GM13976 (cell line): Measurements from ENCODE around the gene ADAM12.

Experiments
- DNase-seq: peaks from one replicate; pipeline ENCODE4 v3.0.0; 2012; ENCODE audit warnings: low spot score
- CTCF ChIP-seq: IDR thresholded peaks from 2 replicates; pipeline ENCODE4 v1.5.1; 2012; ENCODE audit warnings: borderline replicate concordance, mild to moderate bottlenecking; ENCODE audit not compliant: insufficient read depth; ENCODE audit errors: extremely low read depth, missing control alignments, control extremely low read depth
- in situ Hi-C: fragments of 300-500 bp; cut with MboI; formaldehyde crosslinking; loops from one replicate; pipeline ENCODE4 v1.12.0; 2022; ENCODE audit warnings: low sequenced_read_pairs, mixed read lengths, inconsistent platforms; ENCODE audit not compliant: unreplicated experiment

Gene ADAM12

DNA sequence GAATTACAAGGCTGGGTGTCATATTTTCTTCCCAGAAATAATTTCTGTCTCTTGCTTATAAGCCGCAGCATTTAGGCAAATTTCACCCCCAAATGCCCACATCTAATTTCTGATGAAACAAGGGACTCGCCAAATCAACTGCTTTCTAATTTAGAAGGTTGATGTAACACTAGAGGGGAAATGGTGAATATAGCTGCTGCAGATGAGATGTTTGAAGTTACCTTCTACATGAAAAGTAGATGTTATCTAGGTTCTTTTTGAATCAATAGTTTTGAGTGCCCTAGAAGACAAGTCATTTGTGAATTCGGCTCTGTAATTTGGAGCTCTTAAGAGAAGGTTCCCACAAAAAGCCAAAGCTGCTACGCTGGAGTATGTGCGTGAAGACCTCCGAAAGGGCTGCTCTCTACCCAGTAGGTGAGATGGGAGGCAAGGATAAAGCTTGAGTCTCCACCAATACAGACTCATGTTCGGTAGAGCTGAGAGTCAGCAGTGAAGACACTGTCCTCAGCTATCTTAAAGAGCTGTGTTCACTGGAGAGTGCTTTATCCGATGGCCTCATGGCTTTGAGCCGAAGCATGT, 392.5 kb downstream of the ADAM12 start:
- TF ChIP-seq CTCF = no peak
- DNase-seq = no peak
- in situ Hi-C loops = loop anchor here (25.0 kb wide), 1 partner anchor 516 kb away; no protein-coding TSS in a partner anchor

GRCh38 chr10:125994601-125995000, 393.7 kb downstream of the ADAM12 start:
- in situ Hi-C loops = loop anchor here (25.0 kb wide), 1 partner anchor 518 kb away; no protein-coding TSS in a partner anchor
- DNase-seq = no peak
- TF ChIP-seq CTCF = no peak

DNA sequence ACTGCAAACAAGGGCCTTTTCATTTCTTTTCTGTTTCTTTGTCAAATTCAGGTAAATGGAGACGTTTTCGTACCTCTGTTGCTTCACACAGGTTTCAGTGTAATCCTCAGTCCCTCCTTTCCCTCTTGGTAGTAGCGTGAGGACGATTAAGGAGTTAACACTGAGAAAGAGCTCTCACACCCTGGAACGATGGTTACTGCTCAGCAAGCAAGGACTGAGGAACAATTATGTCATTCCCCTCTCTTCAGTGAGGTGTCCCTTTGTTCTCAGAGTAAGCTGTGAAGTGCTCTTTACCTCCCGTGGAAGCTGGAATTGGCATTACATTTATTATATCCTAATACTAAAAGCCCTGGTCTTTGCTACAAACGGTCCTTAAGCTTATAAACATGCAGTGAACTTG, 396.0 kb downstream of the ADAM12 start:
- in situ Hi-C loops = loop anchor here (25.0 kb wide), 1 partner anchor 520 kb away; no protein-coding TSS in a partner anchor
- TF ChIP-seq CTCF = no peak
- DNase-seq = no peak

GRCh38 chr10:125991392-125991791, 396.9 kb downstream of the ADAM12 start:
- no peak for DNase-seq
- in situ Hi-C loops = loop anchor here (25.0 kb wide), 1 partner anchor 521 kb away; no protein-coding TSS in a partner anchor
- TF ChIP-seq CTCF = no peak

- no peak for DNase-seq
- in situ Hi-C loops = loop anchor here (25.0 kb wide), 1 partner anchor 521 kb away; no protein-coding TSS in a partner anchor
- no peak for TF ChIP-seq CTCF
Measured at GRCh38 chr10:125990974-125991373, 397.3 kb downstream of the ADAM12 start.

DNA sequence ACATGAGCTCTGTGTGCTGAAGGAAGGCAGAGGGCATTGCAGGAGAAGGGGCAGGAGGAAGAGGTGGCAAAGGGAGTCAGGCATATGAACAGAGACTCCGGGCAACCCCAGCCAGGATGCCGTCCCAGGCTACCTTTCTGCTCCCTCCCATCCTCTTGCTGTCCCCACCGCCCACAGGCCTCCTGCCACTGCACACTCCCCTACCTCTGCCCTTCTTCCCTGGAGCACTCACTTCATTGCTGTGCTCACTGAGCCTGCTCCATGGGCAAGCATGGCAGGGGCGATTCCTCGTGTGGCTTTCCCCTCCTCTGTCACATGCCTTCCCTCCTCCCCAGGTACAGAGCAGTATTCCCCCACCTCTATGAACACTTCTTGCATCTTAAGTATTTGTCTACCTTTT, 398.5 kb downstream of the ADAM12 start:
- DNase-seq = no peak
- in situ Hi-C loops = loop anchor here (25.0 kb wide), 1 partner anchor 523 kb away; no protein-coding TSS in a partner anchor
- no peak for TF ChIP-seq CTCF
